ENCODE data around the gene TRIM41.
"Not testable (repeated sequence)": the region's sequence is repeated elsewhere in the genome, so short reads cannot be mapped to it uniquely, and the experiment has no call there.

The TRIM41 gene

DNA sequence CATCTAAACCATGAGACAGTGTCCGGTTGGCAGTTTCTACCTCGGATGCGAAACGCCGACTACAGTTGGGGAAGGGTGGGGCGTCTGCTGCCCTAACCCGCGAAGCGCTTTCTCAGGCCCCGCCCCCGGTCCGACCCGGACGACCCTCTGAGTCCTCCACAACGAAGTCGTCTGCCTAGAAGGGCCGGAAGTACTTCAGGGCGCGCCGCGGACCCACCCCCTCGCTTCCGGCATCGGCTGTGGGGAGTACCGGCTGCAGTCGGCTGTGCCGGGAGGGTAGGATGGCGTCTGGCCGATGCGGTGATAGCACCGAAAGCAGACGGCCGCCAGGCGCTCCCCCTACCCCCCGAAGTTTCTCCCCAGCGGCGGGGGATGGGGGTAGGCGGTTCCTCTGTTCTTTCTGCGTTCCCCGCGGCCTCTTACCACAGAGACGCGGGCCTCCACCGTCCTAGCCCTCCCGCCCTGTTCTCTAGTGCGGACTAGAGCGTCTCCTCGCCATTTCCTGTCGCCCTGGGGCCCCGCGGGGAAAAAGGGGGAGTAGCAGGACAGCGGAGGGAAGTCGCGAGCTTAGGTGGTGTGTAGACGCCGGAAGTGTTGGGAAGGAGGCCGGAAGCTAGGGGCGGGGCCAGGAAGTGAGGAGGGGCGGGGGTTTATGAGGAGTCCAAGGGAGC is at the start of gene TRIM41:
Gene TRIM41 (plus strand): TSS at position 224 of the 671 bp plus-strand sequence. CDS start 719 bp downstream, outside the sequence.
- peak; percentile 91 for DNase-seq (ENCODE audit: low read depth)
- TF ChIP-seq, protein P1, sequence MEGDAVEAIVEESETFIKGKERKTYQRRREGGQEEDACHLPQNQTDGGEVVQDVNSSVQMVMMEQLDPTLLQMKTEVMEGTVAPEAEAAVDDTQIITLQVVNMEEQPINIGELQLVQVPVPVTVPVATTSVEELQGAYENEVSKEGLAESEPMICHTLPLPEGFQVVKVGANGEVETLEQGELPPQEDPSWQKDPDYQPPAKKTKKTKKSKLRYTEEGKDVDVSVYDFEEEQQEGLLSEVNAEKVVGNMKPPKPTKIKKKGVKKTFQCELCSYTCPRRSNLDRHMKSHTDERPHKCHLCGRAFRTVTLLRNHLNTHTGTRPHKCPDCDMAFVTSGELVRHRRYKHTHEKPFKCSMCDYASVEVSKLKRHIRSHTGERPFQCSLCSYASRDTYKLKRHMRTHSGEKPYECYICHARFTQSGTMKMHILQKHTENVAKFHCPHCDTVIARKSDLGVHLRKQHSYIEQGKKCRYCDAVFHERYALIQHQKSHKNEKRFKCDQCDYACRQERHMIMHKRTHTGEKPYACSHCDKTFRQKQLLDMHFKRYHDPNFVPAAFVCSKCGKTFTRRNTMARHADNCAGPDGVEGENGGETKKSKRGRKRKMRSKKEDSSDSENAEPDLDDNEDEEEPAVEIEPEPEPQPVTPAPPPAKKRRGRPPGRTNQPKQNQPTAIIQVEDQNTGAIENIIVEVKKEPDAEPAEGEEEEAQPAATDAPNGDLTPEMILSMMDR (IDR thresholded peaks at IDR 0.05; ENCODE audit: control insufficient read depth, extremely low read depth, insufficient read depth), result no peak
- H3K4me3 ChIP-seq (ENCODE audit: low read depth, low read length), result peak within 1 kb of the TSS; percentile 90

DNA sequence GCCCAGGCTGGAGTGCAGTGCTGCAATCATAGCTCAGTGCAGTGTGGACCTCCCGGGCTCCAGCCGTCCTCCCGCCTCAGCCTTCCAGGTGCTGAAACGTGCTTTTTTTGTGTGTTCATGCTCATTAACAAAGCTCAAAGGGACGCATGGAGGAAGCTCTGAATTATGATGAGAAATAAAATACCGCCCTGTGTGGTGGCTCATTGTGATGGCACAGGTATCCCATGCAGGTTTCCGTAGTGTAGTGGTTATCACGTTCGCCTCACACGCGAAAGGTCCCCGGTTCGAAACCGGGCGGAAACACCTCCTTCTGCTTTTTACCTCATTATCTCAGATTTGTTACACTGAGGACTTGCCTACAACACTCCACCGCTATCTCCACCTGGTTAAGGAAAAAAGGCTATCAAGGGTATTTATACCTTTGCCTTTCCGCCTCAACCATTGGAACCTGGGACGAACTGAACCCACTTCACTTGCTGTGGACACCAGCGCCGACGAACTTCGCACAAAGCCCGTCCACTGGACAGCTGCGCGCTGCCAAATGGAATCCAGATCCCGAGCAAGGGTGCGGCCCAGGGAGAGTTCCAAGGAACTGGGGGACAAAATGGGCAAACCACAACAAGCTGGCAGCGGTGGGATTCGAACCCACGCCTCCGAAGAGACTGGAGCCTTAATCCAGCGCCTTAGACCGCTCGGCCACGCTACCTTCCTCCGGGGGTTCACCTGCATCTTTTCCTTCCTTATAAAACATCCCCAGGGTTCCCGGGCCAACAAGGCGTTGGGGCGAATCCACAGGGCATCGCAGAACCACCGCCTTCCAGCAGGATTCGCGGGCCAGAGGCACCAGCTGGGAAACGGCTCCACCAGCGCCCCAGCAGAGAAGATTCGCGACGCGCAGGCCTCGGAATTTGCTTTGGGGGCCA is 49.4 kb upstream of the TRIM41 start:
- TF ChIP-seq, protein P1 (IDR thresholded peaks at IDR 0.05; ENCODE audit: control insufficient read depth, extremely low read depth, insufficient read depth), result no peak
- peak overlapping the region; percentile 60 for H3K4me3 ChIP-seq (ENCODE audit: low read depth, low read length)
- peak; percentile 71 for DNase-seq (ENCODE audit: low read depth)

DNA sequence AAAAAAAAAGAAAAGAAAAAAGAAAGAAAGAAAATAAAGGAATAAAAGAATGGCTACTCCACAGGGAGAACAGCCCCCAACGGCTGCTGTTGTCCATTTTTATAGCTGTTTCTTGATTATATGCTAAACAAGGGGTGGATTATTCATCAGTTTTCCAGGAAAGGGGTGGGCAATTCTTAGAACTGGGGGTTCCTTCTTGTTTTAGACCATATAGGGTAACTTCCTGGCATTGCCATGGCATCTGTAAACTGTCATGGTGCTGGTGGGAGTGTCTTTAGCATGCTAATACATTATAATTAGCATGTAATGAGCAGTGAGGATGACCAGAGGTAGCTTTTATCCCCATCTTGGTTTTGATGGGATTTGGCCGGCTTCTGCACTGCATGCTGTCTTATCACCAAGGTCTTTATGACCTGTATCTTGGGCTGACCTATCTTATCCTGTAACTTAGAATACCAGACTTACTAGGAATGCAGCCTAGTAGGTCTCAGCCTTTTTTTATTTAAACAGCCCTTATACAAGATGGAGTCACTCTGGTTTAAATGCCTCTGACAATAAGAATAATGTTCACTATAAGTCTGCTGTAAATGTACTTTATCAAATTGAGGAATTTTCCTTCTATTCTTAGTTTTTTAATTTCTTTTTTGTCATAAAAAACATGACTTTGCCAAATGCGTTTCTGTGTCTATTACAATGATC is 46.7 kb upstream of the TRIM41 start:
- H3K4me3 ChIP-seq (ENCODE audit: low read depth, low read length), result no peak overlapping the region
- no peak for DNase-seq (ENCODE audit: low read depth)
- TF ChIP-seq, protein P1 (IDR thresholded peaks at IDR 0.05; ENCODE audit: control insufficient read depth, extremely low read depth, insufficient read depth), result no peak

DNA sequence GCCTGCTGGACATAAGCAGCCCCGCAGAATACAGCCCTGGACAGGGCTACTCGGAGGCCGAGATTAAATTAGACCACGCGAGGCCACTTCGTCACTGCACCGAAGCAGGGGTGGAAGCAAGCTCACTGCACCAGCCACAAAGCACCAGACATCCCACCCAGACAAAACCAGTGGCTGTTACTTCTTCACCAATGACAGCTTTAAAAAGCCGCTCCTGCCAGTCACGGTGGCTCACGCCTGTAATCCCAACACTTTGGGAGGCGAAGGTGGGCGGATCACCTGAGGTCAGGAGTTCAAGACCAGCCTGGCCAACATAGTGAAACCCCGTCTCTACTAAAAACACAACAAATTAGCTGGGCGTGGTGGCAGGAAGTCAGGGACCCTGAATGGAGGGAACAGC is 45.5 kb upstream of the TRIM41 start:
- DNase-seq (ENCODE audit: low read depth); H3K4me3 ChIP-seq (ENCODE audit: low read depth, low read length): not testable (repeated sequence)

DNA sequence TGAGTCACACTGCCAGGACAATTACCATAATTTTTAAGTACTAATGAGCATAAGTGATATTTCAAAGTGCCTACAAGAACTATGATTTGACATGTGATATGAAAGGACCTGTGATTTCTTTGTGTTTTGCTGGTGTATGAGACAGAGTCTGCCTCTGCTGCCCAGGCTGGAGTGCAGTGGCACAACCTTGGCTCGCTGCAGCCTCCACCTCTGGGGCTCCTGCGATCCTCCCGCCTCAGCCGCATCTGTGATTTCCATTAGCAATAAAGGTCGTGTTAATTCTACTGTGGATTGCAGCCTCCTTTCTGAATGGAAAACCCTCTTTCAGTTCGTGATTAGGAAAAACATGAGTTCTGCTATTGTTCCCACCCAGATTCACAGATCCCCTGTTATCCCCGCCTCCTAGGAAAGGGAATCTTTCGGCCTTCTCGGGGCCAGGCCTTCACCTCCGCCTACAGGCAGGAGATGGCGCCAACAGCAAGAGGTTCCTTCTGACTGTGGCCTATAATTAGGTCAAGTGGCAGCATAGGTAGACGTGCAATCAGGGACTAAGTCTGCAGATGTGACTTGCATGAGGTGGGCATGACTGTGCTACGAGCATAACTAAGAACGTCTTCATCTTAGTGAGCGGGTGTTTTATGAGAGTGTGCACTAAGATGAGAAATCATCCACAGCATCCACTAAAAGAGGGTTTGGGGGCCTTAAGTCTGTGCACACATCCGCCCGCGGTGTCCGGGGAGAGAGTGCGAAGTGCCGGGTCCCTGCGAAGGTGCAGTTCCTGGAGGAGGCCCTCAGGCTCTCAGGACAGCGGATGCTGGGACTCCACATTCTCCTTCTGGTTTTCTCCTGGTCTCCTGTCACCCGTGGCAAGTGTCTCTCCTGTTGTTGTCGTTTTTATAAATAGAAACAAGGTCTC is 41.2 kb upstream of the TRIM41 start:
- TF ChIP-seq, protein P1 (IDR thresholded peaks at IDR 0.05; ENCODE audit: control insufficient read depth, extremely low read depth, insufficient read depth), result peak; percentile 76
- no peak for DNase-seq (ENCODE audit: low read depth)
- no peak overlapping the region for H3K4me3 ChIP-seq (ENCODE audit: low read depth, low read length)

DNA sequence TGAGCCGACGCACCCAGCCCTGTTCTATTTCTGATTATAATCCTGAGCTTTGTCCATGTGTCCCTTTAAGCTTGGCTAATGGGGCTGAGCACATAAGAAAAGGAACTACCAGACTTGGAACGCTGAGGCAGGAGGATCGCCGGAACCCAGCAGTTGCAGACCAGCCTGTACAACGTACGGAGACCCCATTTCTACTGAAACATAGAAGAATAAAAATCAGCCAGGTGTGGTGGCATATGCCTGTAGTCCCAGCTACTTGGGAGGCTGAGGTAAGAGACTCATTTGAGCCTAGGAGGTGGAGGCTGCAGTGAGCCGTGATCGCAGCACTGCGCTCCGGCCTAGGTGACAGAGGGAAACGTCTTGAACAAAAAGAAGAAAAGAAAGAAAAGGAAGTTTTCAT is 40.4 kb upstream of the TRIM41 start:
- TF ChIP-seq, protein P1 (IDR thresholded peaks at IDR 0.05; ENCODE audit: control insufficient read depth, extremely low read depth, insufficient read depth), result no peak
- no peak overlapping the region for H3K4me3 ChIP-seq (ENCODE audit: low read depth, low read length)

More for the DNA sequence above, 40.4 kb upstream of the TRIM41 start:
- DNase-seq (ENCODE audit: low read depth), result no peak
